ENCODE measurements around the gene VPS45.
"Not testable (repeated sequence)": the region's sequence is repeated elsewhere in the genome, so short reads cannot be mapped to it uniquely, and the experiment has no call there.

Gene VPS45, protein sequence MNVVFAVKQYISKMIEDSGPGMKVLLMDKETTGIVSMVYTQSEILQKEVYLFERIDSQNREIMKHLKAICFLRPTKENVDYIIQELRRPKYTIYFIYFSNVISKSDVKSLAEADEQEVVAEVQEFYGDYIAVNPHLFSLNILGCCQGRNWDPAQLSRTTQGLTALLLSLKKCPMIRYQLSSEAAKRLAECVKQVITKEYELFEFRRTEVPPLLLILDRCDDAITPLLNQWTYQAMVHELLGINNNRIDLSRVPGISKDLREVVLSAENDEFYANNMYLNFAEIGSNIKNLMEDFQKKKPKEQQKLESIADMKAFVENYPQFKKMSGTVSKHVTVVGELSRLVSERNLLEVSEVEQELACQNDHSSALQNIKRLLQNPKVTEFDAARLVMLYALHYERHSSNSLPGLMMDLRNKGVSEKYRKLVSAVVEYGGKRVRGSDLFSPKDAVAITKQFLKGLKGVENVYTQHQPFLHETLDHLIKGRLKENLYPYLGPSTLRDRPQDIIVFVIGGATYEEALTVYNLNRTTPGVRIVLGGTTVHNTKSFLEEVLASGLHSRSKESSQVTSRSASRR

DNA sequence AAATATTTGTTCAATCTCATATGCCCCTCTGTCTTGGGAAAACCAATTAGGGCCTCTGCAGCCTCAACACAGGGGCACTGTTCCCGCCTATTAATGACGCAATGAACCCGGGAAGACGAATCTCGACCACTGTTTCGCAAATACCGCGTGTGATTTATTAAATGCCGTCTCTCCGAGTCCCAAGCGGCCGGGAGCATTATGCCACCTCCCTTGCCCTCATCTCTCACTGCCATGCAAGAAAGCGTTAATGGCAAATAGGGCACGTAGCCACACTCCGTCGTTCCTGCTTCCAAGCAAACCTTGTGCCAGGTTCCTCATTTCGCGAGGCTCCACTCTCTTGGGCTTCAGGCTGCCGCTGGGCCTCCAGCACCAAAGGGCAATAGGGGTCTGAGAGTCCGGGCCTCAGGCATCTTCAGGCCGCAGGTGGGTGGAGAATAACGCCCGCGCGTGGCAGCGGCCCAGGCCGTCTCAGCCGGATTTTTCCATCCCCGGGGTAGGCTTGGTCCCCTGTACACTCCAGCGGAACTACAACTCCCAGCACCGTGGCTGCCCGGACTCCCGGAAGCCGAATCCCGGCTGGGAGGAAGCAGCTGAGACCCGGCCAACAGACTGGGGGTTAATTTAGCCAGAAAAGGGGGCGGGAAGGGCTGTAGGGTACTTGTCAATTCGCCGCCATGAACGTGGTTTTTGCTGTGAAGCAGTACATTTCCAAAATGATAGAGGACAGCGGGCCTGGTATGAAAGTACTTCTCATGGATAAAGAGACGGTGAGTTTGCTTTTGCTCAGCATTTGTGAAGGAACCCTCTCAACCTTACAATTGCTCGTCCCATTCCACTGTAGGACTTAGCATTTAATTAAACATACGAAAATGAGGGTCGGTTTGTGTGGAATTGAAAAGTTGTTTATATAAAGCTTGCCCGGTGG is at the start of gene VPS45:
TSS of gene VPS45 (plus strand) at position 593 of the 925 bp plus-strand sequence. CDS start at position 675, 82 bp downstream.
- peak; percentile 81 for FAIRE-seq
- DNase-seq (ENCODE audit: extremely low spot score, insufficient read length, low read depth): peak; percentile 77

DNA sequence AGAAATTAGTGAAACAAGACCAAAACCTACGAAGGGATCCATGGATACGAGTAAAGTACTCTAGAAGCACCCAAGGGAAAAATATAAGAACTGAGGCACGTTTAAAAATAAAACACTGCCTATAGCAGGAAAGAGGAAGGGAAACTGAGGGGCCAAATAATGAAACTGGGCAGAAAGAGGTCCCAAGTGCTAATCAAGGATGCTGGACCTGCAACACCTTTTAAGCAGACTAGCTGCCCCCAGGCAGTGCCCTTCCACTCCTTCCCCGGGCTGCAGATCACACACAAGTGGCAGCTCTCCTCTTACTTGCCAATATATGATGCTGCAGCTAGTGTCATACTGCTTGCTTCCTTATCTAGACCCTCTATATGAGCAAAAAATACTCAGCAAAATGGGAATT is 49.4 kb upstream of the VPS45 start:
- DNase-seq (ENCODE audit: extremely low spot score, insufficient read length, low read depth): no peak
- no peak for FAIRE-seq

DNA sequence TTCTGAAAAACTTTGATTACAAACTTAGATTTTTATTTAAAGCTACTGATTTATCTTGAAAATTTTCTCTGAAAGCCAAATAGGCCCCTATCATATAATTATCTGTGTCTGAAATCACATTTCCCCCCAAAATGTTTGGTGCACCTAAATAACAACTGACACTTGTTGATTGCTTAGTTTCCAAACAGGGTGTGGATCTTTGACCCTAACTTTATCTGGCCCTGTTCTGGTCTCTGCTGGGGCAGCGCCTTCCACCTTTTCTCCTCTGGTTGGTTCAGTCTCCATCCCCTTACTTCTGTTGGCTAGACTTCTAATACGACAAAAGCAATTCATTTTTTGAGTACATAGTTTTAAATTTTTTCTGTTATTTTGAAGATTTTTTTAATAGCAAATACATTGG is 46.9 kb upstream of the VPS45 start:
- DNase-seq (ENCODE audit: extremely low spot score, insufficient read length, low read depth) (no peak), FAIRE-seq (no peak)

DNA sequence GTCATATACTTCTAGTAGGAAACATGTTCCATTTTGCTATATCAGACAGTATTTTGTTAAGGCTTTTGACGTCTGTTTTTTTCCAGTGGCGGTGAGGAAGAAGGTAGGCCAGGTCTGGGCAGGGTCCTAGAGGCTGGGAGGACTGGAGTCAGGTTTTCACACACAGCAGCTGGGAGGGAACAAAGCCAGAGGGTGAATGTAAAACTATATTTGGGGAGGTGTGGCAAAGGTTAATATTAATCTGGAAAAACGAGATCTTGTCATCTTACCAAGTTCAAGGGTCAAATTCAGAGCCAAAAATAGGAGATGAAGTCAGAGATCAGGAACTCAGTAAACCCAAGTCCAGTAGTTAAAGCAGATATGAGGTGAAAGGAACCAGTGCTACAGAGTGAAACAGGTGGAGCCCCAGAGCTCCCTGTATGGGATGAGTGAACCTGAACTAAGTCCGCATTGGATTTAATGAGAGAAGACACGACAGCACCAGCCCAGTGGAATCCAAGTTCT is 46.3 kb upstream of the VPS45 start:
- FAIRE-seq (no peak), DNase-seq (ENCODE audit: extremely low spot score, insufficient read length, low read depth) (no peak)

DNA sequence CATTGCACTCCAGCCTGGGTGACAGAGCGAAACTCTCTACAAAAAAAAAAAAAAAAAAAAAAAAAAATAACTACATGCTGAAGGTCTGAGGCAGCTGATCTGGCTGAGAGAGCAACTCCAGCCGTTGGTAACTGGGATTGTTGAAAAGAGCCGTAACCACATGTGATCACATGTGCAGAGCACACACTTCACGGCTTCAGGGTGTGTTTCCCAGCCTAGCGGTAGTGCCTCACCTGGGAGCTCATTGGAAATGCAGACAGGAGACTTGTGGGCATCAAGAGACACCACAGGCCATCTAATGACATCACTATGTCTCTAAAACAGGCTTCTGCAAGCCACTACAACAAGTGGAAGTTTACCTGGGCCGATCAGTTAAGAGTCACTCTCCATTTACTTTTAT is 45.2 kb upstream of the VPS45 start:
- DNase-seq (ENCODE audit: extremely low spot score, insufficient read length, low read depth) (no peak), FAIRE-seq (no peak)

DNA sequence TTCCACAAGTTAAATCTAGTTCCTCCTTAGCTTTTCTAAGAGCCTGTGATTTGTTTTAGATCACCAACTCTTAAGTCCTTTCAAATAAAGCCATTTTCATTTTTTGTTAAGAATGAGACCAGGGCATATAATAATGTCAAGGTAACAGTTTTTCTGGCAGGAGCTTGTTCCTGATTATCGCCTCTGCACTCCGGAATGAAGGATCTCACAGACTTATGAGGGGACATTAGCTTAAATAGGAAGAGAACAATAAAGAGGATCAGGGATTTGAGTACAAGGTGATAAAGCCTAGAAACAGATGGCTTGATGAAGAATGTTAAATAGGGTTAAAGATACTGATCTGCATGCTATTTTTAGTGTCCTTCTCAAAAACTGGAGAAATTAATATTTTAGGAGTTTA is 43.4 kb upstream of the VPS45 start:
- no peak for FAIRE-seq

DNA sequence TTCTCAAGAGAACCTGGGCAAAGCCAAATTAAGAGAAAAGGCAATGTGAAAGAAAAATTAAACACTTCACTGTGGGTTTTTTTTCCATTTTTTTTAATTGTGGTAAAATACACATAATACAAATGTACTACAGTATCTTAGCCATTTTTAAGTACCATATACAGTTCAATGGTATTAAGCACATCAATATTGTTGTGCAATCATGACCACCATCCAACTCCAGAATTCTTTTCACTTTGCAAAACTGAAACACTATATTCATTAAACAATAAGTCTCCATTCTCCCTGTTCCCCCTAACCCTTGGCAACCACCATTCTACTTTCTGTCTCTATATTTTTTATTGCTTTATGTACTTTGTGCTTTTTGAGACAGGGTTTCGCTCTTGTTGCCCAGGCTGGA is 39.3 kb upstream of the VPS45 start:
- DNase-seq (ENCODE audit: extremely low spot score, insufficient read length, low read depth) (no peak), FAIRE-seq (no peak)

More for the DNA sequence above, 43.4 kb upstream of the VPS45 start:
- no peak for DNase-seq (ENCODE audit: extremely low spot score, insufficient read length, low read depth)

DNA sequence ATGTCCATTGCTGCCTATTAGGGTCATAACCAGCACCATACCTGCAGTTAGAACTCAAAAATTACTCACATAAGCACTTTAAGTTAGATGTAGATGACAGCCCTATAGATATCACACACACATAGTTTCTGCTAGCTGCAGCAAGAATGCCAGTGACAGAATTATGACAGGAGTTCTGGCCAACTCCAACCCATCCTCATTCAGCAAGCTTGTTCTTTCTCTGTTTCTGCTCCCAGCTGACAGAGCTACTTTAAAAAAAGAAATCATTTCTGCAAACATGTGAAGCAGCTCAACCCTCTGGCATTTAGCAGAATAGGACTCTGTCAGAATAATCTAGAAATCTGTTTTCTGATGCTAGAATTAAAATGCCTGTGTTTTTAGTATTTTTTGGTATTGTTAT is 33.2 kb upstream of the VPS45 start:
- FAIRE-seq: no peak
- no peak for DNase-seq (ENCODE audit: extremely low spot score, insufficient read length, low read depth)

DNA sequence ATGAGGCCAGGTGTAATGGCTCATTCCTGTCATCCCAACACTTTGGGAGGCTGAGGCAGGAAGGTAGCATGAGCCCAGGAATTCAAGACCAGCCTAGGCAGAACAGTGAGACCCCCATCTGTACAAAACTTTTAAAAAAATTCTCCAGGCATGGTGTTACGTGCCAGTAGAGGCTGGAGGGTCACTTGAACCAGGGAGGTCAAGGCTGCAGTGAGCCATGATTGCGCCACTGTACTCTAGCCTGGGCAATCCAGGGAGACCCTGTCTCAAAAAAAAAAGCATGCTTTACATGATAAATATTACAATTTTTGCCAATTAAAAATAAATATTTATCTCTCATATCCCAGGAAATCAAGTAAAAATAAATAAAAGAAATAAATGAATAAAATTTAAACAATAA is 17.6 kb upstream of the VPS45 start:
- DNase-seq (ENCODE audit: extremely low spot score, insufficient read length, low read depth) (no peak), FAIRE-seq (no peak)

DNA sequence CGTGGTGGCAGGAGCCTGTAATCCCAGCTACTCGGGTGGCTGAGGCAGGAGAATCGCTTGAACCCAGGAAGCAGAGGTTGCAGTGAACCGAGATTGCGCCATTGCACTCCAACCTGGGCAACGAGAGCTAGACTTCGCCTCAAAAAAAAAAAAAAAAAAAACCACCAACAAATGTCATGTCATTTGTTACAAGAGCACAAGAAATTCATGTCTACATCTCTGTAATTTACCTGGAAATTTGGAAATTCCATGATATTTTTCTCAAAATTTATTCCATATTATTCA is 16.5 kb upstream of the VPS45 start:
- FAIRE-seq (no peak), DNase-seq (ENCODE audit: extremely low spot score, insufficient read length, low read depth) (no peak)

DNA sequence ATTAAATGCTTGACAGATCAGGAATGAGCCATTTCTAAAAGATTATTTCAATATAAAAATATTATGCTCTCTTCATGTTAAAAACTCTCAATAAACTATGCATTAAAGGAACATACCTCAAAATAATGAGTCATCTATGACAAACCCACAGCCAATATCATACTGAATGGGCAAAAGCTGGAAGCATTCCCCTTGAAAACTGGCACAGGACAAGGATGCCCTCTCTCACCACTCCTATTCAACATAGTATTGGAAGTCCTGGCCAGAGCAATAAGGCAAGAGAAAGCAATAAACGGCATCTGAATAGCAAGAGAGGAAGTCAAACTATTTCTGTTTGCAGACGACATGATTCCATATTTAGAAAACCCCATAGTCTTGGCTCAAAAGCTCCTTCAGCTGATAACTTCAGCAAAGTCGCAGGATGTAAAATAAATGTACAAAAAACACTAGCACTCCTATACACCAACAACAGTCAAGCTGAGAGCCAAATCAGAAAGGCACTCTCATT is 15.6 kb upstream of the VPS45 start:
- not testable (repeated sequence) for DNase-seq (ENCODE audit: extremely low spot score, insufficient read length, low read depth); FAIRE-seq

DNA sequence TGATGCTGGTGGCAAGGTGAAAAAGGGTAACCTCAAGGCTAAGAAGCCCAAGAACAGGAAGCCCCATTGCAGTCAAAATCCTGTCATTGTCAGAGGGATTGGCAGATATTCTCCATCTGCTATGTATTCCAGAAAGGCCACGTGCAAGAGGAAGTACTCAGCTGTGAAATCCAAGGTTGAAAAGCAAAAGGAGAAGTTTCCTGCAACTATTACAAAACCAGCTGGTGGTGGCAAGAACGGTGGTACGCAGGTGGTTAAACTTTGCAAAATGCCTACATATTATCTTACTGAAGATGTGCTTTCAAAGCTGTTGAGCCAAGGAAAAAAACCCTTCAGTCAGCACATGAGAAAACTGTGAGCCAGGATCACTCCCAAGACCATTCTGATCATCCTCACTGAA is 13.7 kb upstream of the VPS45 start:
- no peak for FAIRE-seq

DNA sequence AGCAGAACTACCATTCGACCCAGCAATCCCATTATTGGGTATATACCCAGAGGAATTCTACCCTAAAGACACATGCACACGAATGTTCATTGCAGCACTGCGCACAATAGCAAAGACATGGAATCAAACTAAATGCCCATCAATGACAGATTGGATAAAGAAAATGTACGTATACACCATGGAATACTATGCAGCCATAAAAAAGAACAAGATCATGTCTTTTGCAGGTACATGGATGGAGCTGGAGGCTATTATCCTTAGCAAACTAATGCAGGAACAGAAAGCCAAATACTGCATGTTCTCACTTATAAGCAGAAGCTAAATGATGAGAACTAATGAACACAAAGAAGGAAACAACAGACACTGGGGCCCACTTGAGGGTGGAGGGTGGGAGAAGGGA is 12.1 kb upstream of the VPS45 start:
- DNase-seq (ENCODE audit: extremely low spot score, insufficient read length, low read depth); FAIRE-seq: not testable (repeated sequence)

More for the DNA sequence above, 13.7 kb upstream of the VPS45 start:
- DNase-seq (ENCODE audit: extremely low spot score, insufficient read length, low read depth): no peak

DNA sequence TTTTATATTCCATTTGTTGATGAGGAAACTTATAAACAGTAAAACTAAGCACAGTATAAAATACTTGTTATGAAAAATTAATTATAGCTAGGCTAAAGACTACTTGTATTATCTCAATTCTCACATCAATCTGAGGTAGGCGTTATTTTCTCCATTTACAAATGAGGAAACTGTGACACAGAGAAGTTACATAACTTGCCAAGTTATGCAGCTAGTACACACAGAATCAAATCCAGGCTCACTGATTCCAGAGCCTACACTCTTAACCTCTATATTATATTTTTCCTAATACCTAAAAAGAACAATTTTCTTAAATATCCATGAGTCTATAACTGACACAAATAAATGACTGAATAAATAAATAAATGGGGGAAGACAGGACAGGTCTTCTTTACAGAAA is 11.2 kb upstream of the VPS45 start:
- FAIRE-seq: no peak
- DNase-seq (ENCODE audit: extremely low spot score, insufficient read length, low read depth): no peak

DNA sequence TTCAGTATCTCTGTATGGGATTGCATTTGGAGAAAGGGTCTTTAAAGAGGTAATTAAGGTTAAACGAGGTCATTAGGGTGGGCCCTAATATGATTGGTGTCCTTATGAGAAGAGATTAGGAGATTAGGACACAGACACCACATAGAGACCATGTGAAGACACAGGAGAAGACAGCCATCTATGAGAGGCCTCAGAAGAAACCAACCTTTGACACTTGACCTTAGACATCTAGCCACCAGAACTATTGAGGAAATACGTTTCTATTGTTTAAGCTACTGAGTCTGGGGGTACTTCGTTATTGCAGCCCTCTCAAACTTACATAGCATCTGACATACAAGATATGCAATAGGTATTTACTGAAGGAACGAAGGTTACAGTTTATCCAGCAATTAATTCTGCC is 7.3 kb upstream of the VPS45 start:
- FAIRE-seq (no peak), DNase-seq (ENCODE audit: extremely low spot score, insufficient read length, low read depth) (no peak)

DNA sequence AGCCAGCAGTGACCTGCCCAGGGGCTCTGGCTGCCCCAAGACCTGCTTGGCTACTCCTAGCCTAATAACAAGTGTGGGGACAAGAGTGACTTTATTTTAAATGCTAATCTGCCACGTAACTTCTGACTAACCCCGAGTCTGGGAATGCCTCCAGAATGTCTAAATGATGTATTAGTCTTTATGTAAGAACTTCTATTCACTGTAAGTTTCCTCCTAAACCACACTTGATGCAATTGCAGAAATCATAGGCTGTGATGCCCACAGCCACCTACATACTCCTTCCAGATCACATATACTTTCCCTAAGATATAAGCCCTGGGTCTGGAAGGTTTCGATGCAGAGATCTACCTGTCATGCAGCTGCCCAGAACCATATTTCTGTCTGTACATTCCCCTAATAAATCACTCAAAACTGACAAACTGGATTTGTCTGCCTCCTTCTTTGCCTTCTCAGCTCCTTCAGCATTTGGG is 5.9 kb upstream of the VPS45 start:
- FAIRE-seq (no peak), DNase-seq (ENCODE audit: extremely low spot score, insufficient read length, low read depth) (no peak)

DNA sequence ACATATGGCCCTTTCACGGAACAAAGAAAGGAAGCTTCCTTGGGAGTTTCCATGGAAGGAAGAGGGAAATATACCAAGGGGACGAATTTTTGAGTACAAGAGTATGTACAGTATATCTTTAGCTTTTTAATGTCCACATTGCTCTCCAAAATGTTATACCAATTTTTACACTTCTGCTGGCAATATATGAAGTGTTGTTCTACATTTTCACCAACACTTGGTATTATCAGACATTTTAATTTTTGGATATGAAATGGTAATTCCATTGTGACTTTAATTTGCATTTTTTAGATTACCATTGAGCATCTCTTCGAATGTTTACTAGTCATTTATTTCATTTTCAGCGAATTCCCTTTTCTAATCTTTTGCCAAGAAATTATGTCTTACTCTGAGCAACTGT is 5.5 kb upstream of the VPS45 start:
- no peak for FAIRE-seq
- no peak for DNase-seq (ENCODE audit: extremely low spot score, insufficient read length, low read depth)

DNA sequence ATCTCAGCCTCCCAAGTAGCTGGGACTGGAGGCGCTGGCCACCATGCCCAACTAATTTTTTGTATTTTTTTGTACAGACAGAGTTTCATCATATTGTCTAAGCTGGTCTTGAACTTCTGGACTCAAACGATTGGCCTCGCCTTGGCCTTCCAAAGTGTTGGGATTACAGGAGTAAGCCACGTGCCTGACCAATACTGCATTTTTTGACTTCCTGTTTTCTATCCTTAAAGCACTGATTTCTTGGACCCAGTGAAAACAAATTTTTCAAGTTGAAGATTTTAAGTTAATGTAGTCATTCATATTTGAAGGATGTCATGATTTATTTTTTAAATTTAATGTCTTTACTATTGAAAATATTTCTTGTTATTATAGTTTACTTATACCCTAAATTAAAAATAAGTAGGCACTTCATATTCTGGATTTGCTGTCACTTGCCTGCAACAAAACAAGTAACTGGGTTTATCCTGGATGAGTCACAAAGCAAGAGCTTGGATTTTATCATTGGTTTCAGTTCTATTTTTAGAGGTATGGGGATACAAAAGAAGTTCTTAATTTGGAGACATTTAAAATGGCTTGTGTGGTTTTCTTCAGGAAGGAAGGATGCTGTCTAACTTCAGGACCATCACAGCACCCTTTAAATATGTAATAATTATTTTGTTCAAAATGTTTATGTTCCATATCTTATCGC is 2.2 kb upstream of the VPS45 start:
- FAIRE-seq (no peak), DNase-seq (ENCODE audit: extremely low spot score, insufficient read length, low read depth) (no peak)

DNA sequence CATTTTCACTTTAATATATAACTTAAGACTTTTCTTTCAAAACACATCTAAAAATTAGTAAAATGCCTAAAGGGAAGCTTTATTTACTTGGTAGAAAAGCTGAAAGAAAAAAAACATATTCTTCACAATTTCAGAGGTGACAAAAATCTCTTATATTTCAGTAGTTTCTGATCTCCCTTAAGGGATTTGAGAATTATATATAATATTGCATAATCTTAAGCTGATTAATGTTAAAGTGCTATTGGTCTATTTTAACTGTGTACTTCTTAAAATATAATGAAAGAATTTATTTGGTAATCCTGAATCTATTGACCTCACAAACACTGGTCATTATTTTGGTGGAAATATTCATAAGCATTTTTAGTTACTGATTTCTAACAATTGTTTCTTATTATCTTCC is 1.2 kb upstream of the VPS45 start:
- DNase-seq (ENCODE audit: extremely low spot score, insufficient read length, low read depth) (no peak), FAIRE-seq (no peak)

DNA sequence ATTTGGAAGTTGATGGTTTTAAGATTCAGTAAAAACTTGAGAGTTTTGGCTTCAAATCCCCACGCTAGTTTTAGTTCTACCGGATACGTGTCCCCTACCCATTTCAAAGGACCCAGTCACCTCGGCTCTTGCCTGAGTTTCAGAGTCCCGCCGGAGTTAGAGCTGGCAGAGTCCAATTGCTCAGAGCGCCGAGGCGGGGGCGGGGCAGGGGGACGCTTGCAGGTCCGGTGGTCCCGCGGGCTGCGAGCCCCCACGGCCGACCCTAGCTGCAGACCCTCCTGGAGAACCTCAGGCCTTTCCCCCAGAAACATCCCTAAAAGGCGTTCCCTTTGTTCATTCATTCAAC is 765 bp upstream of the VPS45 start:
- DNase-seq (ENCODE audit: extremely low spot score, insufficient read length, low read depth) (peak; percentile 15), FAIRE-seq (no peak)
